Liver (tissue), 9 donors: Measurements from ENCODE around the gene UBA1. TPM values are rescaled to one million over a fixed set of nuclear protein-coding genes. Genes with fewer than 3 reads are reported as not detected.

Source experiments
- DNase-seq: peaks from one replicate; pipeline ENCODE4 v3.0.0-alpha.2; 2017; ENCODE audit warnings: low spot score
- H3K27ac ChIP-seq, 2 donors: one replicate each; pipeline ENCODE4 v1.7.0; 2013; ENCODE audit warnings: inconsistent platforms in 2 of 2, low read length in 2 of 2, control low read depth in 1 of 2, low read depth in 1 of 2, mild to moderate bottlenecking in 1 of 2
- H3K27me3 ChIP-seq, 4 donors: one replicate each; pipeline versions ENCODE4 v1.6.1 to v1.7.0; 2013; ENCODE audit warnings: low read length in 3 of 4, inconsistent platforms in 1 of 4, mild to moderate bottlenecking in 1 of 4, moderate library complexity in 1 of 4; ENCODE audit not compliant: control insufficient read depth in 4 of 4, insufficient read depth in 4 of 4
- H3K36me3 ChIP-seq, 4 donors: one replicate each; pipeline versions ENCODE4 v1.6.1 to v1.7.0; 2013; ENCODE audit warnings: low read length in 3 of 4, mild to moderate bottlenecking in 3 of 4, low read depth in 1 of 4, moderate library complexity in 1 of 4; ENCODE audit not compliant: control insufficient read depth in 4 of 4, insufficient read depth in 3 of 4
- H3K4me1 ChIP-seq, 4 donors: one replicate each; pipeline versions ENCODE4 v1.6.1 to v1.7.0; 2013; ENCODE audit warnings: low read length in 3 of 4, mild to moderate bottlenecking in 3 of 4, moderate library complexity in 1 of 4; ENCODE audit not compliant: control insufficient read depth in 4 of 4, insufficient read depth in 4 of 4
- H3K4me3 ChIP-seq, 3 donors: one replicate each; pipeline versions ENCODE4 v1.6.1 to v1.7.0; 2013; ENCODE audit warnings: low read length in 3 of 3, control low read depth in 1 of 3, low read depth in 1 of 3, mild to moderate bottlenecking in 1 of 3
- H3K9ac ChIP-seq, 2 donors: one replicate each; pipeline ENCODE4 v1.7.0; 2013; ENCODE audit warnings: low read length in 2 of 2, mild to moderate bottlenecking in 2 of 2, moderate library complexity in 2 of 2, control low read depth in 1 of 2, low read depth in 1 of 2
- H3K9me3 ChIP-seq, 4 donors: one replicate each; pipeline versions ENCODE4 v1.6.1 to v1.7.0; 2013; ENCODE audit warnings: low read length in 3 of 4; ENCODE audit not compliant: control insufficient read depth in 4 of 4
- FOXA1 ChIP-seq: IDR thresholded peaks from 2 replicates; pipeline ENCODE4 v1.6.1; 2016; ENCODE audit warnings: antibody characterized with exemption
- FOXA2 ChIP-seq: IDR thresholded peaks from 2 replicates; pipeline ENCODE4 v1.6.1; 2016; ENCODE audit warnings: antibody characterized with exemption
- GABPA ChIP-seq, 2 donors: IDR thresholded peaks in 1 of 2; conservative IDR thresholded peaks in 1 of 2; 2 replicates each; pipeline ENCODE4 v1.6.1; 2016; ENCODE audit warnings: antibody characterized with exemption in 2 of 2, mild to moderate bottlenecking in 1 of 2, moderate library complexity in 1 of 2
- HNF4A ChIP-seq, 2 donors: conservative IDR thresholded peaks; 2 replicates each; pipeline ENCODE4 v1.6.1; 2016; ENCODE audit warnings: antibody characterized with exemption in 2 of 2, mild to moderate bottlenecking in 2 of 2
- HNF4G ChIP-seq: IDR thresholded peaks from 2 replicates; pipeline ENCODE4 v1.6.1; 2016; ENCODE audit warnings: antibody characterized with exemption
- JUND ChIP-seq, 2 donors: IDR thresholded peaks; 2 replicates each; pipeline ENCODE4 v1.6.1; 2016; ENCODE audit warnings: antibody characterized with exemption in 2 of 2
- RXRA ChIP-seq, 2 donors: IDR thresholded peaks; 2 replicates each; pipeline ENCODE4 v1.6.1; 2017 to 2018; ENCODE audit warnings: antibody characterized with exemption in 2 of 2, mild to moderate bottlenecking in 1 of 2
- TAF1 ChIP-seq: conservative IDR thresholded peaks from 2 replicates; pipeline ENCODE4 v1.6.1; 2016; ENCODE audit warnings: antibody characterized with exemption, mild to moderate bottlenecking
- YY1 ChIP-seq: IDR thresholded peaks from 2 replicates; pipeline ENCODE4 v1.6.1; 2016; ENCODE audit warnings: antibody characterized with exemption, mild to moderate bottlenecking
- WGBS: extraction: QIAGEN DNeasy Blood & Tissue Kit; methylation state at CpG from one replicate; pipeline ENCODE4 v1.1.7; 2013; 5-methylcytosine and 5-hydroxymethylcytosine counted together
- polyA plus RNA-seq, 2 donors: library from polyadenylated mRNA; stranded (reverse) in 1 of 2; unstranded in 1 of 2; fragments of 200-250 nt in 1 of 2; fragments of >200 nt in 1 of 2; fragmentation: Nextera tagmentation in 1 of 2; extraction: Ambion mirVana in 1 of 2; gene quantifications; one replicate each; pipeline versions ENCODE4 v1.2.1 to v1.2.3, GENCODE V29; 2013 to 2015
- total RNA-seq, 2 donors: library from RNA; depleted of rRNA; stranded (reverse); fragments of >200 nt; gene quantifications; one replicate each; pipeline ENCODE4 v1.2.3, GENCODE V29; 2014
- TF ChIP-seq, protein P1 (sequence below): IDR thresholded peaks from 2 replicates; pipeline ENCODE4 v1.6.1; 2016; ENCODE audit warnings: antibody characterized with exemption
- TF ChIP-seq, protein P2 (sequence below): IDR thresholded peaks from 2 replicates; pipeline ENCODE4 v1.6.1; 2016; ENCODE audit warnings: antibody characterized with exemption
- TF ChIP-seq, protein P3 (sequence below): IDR thresholded peaks from 2 replicates; pipeline ENCODE4 v1.6.1; 2016; ENCODE audit warnings: antibody characterized with exemption, mild to moderate bottlenecking
- TF ChIP-seq, protein P4 (sequence below): IDR thresholded peaks from 2 replicates; pipeline ENCODE4 v1.6.1; 2016; ENCODE audit warnings: antibody characterized with exemption
- donor health status: healthy.
- donor health status: healthy.
- donor health status: healthy.
- donor health status: healthy.
- donor health status: healthy.

UBA1 gene
- total and polyA plus RNA-seq, 4 donors, result 39.8 to 85.4 (median 68.7) TPM

DNA sequence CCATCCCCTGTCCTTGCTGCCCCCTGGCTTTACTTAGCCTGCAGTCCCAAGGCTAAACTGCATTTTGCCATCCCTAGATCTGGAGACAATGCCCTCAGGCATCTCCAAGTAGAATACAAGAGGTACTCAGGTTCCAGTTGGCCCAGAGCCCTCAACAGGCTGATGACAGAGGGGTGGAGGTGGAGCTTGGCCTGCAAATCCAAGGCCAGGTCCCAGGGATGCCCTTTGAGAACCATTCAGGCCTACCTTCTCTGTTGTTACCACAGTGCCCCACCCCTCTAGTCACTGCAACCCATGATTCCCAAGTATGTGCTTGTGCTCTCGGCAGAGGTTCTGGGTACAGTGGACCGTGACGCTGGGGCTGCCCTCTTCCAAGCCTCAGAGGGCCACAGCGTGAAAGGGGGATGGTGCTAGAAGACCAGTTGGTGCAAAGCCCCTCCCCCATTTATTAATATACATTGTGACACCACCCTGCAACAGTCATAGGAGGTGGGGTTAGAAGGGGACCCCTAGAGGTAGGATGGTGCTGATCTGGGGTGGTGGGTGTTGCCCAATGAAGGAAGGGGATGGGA, 6.4 kb upstream of the UBA1 start:
- no peak for DNase-seq
- Histone ChIP-seq H3K27me3 (peaks cover 0 to 4% (median 0%) of the 10 kb centered on the region in 4 donors), H3K36me3 (peaks cover 0 to 31% (median 5%) of the 10 kb centered on the region in 4 donors), H3K4me1 (peaks cover 0 to 6% (median 0%) of the 10 kb centered on the region in 4 donors), H3K27ac (no peak overlapping the region), H3K9me3 (no peaks in the 10 kb centered on the region), H3K4me3 (no peak overlapping the region), H3K9ac (no peak overlapping the region)
- TF ChIP-seq HNF4A (conservative IDR thresholded peaks at IDR 0.05) (no peak), TAF1 (no peak)
- 91% methylated on average over 4 of the region's 4 CpGs for WGBS

DNA sequence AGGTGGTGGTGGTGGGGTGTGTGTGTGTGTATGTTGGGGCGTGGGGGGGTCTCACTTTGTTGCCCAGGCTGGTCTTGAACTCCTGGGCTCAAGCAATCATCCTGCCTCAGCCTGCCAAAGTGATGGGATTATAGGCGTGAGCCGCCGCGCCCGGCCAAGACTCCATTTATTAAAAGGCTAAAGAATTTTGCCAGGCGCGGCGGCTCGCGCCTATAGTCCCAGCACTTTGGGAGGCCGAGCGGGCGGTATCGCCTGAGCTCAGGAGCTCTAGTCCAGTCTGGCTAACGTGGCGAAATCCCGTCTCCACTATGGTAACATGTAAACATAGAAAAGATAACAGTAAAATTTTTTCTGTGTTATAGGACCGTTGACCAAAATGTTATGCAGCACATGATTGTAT, 3.7 kb upstream of the UBA1 start:
- no peak for DNase-seq

More for the DNA sequence above, 3.7 kb upstream of the UBA1 start:
- Histone ChIP-seq H3K36me3 (peaks cover 0 to 23% (median 3%) of the 10 kb centered on the region in 4 donors), H3K27me3 (peaks cover 0 to 4% (median 0%) of the 10 kb centered on the region in 4 donors), H3K4me3 (no peak overlapping the region), H3K9ac (no peak overlapping the region), H3K4me1 (peaks cover 0 to 23% (median 15%) of the 10 kb centered on the region in 4 donors), H3K9me3 (no peaks in the 10 kb centered on the region), H3K27ac (no peak overlapping the region)
- TF ChIP-seq GABPA (IDR thresholded peaks at IDR 0.05 in 1 of 2, conservative IDR thresholded peaks at IDR 0.05 in 1 of 2) (no peak), FOXA2 (no peak), FOXA1 (no peak), RXRA (IDR thresholded peaks at IDR 0.05) (no peak), YY1 (no peak), JUND (IDR thresholded peaks at IDR 0.05) (no peak), HNF4G (no peak)
- TF ChIP-seq, protein P1, sequence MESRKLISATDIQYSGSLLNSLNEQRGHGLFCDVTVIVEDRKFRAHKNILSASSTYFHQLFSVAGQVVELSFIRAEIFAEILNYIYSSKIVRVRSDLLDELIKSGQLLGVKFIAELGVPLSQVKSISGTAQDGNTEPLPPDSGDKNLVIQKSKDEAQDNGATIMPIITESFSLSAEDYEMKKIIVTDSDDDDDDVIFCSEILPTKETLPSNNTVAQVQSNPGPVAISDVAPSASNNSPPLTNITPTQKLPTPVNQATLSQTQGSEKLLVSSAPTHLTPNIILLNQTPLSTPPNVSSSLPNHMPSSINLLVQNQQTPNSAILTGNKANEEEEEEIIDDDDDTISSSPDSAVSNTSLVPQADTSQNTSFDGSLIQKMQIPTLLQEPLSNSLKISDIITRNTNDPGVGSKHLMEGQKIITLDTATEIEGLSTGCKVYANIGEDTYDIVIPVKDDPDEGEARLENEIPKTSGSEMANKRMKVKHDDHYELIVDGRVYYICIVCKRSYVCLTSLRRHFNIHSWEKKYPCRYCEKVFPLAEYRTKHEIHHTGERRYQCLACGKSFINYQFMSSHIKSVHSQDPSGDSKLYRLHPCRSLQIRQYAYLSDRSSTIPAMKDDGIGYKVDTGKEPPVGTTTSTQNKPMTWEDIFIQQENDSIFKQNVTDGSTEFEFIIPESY, result no peak
- TF ChIP-seq, protein P2, sequence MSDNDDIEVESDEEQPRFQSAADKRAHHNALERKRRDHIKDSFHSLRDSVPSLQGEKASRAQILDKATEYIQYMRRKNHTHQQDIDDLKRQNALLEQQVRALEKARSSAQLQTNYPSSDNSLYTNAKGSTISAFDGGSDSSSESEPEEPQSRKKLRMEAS, result no peak
- TF ChIP-seq, protein P3, sequence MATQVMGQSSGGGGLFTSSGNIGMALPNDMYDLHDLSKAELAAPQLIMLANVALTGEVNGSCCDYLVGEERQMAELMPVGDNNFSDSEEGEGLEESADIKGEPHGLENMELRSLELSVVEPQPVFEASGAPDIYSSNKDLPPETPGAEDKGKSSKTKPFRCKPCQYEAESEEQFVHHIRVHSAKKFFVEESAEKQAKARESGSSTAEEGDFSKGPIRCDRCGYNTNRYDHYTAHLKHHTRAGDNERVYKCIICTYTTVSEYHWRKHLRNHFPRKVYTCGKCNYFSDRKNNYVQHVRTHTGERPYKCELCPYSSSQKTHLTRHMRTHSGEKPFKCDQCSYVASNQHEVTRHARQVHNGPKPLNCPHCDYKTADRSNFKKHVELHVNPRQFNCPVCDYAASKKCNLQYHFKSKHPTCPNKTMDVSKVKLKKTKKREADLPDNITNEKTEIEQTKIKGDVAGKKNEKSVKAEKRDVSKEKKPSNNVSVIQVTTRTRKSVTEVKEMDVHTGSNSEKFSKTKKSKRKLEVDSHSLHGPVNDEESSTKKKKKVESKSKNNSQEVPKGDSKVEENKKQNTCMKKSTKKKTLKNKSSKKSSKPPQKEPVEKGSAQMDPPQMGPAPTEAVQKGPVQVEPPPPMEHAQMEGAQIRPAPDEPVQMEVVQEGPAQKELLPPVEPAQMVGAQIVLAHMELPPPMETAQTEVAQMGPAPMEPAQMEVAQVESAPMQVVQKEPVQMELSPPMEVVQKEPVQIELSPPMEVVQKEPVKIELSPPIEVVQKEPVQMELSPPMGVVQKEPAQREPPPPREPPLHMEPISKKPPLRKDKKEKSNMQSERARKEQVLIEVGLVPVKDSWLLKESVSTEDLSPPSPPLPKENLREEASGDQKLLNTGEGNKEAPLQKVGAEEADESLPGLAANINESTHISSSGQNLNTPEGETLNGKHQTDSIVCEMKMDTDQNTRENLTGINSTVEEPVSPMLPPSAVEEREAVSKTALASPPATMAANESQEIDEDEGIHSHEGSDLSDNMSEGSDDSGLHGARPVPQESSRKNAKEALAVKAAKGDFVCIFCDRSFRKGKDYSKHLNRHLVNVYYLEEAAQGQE, result no peak
- TF ChIP-seq, protein P4, sequence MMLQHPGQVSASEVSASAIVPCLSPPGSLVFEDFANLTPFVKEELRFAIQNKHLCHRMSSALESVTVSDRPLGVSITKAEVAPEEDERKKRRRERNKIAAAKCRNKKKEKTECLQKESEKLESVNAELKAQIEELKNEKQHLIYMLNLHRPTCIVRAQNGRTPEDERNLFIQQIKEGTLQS, result no peak
- 83% methylated on average over 19 of the region's 19 CpGs for WGBS
